Activated CD4-positive, CD25-positive, alpha-beta regulatory T cell treated with anti-CD3 and anti-CD28 coated beads, Interleukin-2, amount 50 U/mL, for 16 hours (primary cell): ENCODE results near the gene C17orf78.
"Not testable (repeated sequence)": the region's sequence is repeated elsewhere in the genome, so short reads cannot be mapped to it uniquely, and the experiment has no call there.

ENCODE experiments used
- DNase-seq: peaks from one replicate; pipeline ENCODE4 v3.0.0-alpha.2; 2020; ENCODE audit warnings: low read depth, low spot score

Gene C17orf78

DNA sequence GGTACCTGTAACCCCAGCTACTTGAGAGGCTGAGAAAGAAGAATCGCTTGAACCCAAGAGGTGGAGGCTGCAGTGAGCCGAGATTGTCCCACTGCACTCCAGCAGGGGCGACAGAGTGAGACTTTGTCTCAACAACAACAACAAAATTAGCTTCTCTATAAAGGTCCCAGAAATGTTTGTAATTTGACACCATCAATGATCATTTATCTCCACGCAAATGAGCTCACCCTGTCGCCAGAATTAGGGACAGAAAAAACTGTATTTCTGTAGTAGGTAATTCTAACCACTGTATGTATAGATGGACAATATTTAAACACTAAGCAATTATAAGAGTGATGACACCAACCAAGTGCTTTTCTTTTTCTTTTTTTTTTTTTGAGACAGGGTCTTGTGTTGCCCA, 10.7 kb downstream of the C17orf78 start:
- DNase-seq: no peak

DNA sequence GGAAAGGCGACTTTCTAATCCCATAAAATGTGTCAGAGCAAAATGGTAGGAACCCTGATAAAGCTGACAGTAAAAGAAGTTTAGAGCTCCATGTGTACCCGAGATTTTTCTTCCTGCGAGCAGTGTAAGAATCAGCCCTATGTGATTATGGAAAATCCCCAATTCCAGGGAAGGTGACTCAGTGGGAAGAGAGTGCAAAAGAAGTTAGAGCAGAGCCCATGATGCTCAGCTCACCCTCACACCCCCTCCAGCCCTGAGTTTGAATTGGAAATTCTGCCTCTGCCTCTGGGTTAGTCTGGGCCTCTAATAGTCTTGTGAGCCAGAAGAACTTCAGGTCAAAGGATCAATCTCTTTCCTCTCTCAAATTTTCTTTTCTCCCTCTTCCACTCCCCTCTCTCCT, 12.5 kb downstream of the C17orf78 start:
- no peak for DNase-seq

DNA sequence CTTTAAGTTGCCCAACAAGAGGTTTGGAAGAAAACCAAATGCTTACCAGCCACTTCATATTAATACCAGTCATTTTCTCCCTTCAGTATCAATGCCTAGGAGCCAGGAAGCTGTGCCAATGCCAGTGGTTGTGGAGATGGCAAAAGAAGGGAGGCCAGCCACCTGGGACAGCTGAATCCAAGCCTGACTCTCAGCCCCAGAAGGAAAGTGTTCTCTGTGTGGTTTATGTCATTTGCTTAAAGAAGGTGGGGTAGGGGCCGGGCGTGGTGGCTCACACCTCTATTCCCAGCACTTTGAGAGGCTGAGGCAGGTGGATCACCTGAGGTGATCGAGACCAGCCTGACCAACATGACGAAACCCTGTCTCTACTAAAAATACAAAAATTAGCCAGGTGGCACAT, 13.4 kb downstream of the C17orf78 start:
- DNase-seq: no peak

DNA sequence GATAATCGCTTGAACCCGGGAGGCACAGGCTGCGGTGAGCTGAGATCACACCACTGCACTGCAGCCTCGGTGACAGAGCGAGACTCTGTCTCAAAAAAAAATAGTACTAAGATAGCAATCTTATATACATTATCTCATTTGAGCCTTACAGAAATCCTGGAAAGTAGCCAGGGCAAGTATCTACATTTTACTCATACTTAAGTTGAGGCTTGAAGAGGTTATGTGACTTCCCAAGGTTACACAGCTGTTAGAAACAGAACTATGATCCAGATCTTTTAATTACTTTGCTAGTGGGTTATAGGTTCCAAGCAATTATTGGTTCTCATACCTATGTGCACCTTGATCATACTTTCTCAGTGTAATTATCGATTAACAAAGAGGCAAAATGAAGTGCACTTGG, 15.4 kb downstream of the C17orf78 start:
- no peak for DNase-seq

DNA sequence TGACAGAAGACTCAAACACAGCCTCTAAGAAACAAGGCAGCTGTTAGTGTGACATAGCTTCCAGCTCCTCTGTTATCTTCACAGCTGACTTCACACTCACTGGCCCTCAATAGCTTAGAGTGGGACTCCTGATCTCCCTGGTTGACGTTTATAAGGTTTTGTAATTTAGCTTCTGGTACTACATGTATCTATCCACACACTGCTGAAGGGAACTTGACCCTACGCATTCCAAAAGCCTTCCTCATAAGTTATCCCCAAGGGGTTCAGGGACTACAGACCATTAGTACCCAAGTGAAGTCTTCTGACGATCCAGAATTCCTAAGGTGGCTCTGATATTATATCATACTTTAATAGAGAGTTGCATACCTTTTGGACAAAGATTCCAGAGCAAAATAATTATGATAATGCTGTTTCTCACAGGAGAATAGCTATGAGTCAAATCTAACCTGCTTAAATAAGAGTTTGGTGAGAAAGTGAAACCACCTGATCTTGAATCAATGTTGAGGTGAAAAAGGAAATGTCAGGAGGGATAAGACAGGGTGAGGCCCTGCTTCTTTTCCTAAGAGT, 16.3 kb downstream of the C17orf78 start:
- DNase-seq: no peak

DNA sequence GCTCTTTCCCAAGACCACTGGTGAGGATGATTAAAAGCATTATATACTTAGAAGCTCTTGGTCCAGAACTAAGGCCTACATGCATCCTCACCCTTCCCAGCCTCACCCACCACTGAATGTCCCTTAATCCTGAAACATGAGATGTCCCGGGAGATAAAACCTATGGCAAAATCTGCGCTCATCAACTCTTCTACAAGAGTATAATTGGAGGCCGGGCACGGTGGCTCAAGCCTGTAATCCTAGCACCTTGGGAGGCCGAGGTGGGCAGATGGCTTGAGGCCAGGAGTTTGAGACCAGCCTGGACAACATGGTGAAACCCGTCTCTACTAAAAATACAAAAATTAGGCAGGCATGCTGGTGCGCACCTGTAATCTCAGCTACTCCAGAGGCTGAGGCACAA, 17.6 kb downstream of the C17orf78 start:
- no peak for DNase-seq

DNA sequence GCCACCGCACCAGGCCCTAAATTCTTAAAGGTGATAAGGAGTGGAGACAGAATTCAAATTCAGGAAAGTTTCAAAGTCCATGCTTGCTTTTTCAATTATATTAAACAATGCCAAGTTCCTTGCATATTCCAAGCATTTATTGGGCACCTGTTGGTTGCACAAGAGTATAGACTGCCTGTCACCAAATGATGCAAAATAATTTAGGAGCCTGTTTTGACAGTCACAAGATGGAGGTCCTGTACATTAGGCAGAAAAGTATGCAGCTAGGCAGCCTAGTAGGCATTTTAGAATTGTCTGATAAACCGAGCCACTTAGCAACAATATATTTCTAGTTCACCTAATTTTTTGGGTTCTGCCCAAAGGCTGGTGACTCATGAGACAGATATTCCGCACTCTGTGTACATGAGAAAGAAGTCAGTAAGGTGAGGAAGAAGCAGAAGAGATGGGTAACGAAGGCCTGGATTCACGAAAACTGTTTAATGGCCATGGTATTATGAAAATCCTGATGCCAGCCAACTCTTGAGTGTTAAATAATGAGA, 23.5 kb downstream of the C17orf78 start:
- no peak for DNase-seq

DNA sequence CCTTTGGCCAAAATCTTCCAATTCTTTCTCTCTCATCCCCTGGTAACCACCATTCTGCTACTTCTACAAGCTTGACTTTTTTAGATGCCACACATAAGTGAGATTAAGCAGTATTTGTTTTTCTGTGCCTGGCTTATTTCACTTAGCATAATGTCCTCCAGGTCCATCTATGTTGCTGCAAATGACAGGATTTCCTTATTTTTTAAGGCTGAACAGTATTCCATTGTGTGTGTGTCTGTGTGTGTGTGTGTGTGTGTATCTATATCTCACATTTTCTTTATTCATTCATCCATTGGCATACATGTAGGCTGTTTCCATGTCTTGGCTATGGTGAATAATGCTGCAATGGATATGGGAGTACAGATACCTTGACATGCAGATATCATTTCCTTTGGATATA, 24.7 kb downstream of the C17orf78 start:
- DNase-seq: no peak

DNA sequence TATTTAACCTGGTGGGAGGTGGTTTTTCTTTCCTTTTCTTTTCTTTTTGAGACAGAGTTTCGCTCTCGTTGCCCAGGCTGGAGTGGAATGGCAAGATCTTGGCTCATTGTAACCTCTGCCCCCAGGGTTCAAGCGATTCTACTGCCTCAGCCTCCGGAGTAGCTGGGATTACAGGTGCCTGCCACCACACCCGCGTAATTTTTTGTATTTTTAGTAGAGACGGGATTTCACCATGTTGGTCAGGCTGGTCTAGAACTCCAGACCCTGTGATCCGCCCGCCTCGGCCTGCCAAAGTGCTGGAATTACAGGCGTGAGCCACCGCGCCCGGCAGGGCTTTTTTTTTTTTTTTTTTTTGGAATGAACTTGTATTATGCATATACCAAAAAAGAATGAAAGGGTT, 29.7 kb downstream of the C17orf78 start:
- not testable (repeated sequence) for DNase-seq

DNA sequence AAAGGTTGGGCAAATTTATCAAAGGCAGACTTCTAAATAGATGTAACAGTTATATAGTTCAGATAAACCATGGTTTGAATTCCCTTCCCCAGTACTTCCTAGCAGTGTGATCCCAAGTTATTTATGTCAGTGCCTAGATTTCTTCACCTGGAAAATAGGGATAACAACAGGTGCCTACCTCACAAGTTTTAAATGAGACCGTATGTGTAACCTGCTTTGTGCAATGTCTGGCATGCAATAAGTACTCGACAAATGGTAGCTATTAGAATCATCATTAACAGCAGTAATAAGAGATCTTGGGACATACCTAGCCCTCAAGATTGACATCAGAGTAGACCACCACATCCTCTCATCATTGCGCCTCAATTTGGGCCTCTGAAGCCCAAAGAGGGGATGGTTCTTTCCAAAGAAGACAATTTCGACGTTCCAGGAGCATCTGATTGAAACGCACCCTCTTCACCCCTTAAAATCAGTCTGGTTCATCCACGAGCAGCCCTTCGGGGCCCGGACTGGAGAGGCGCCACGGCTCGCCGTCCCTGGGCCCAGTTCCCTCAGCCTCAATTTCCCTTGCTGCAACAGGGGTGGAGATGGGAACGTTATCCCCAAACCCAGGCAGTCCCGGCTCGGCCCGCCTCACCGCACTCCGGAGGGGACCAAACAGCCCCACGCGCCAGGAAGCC, 30.3 kb downstream of the C17orf78 start:
- DNase-seq: no peak

DNA sequence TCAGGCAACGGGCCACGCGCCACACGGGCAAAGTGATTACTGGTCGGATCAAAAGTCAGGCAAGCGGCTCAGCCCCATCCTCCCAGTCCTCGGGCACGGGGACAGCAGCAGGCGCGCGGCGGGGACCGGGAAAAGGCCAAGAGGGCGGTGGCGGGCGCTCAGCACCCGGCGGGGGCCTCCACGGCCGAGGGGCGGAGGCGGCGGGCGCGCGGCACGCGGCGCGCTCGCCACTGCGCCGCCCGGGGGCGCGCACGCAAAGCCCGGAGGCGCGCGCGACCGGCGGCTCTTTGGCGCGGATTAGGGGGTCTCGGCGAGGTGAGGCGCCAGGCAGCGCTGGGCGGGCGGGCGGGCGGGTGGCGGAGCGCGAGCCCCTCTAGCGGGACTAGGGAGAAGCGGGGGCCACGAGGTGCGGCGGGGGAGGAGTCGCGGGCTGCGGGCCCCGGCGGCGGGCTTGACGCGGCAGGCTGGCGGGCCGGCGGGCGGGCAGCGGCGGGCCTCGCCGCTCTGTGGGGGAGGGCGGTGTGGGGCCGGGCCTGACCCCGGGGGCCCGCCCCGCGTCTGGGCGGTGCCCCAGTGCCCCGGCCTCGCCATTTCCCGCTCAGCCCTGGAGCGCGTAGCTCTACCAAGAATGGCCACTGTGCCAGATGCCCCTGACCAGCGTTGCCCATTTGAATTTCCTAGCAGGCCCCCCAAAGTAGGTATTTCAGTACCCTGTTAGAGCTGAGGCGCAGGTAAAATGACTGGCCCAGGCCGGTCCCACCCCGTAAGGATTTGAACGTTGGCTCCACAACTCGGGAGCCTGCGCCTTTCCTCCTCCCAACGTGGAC, 31.1 kb downstream of the C17orf78 start, which contains the start of the genes ACACA and TADA2A:
Gene ACACA (minus strand): TSS at position 202 of the 827 bp plus-strand sequence. CDS start 537 bp downstream, outside the sequence.
Gene TADA2A (plus strand): TSS at position 252 of the 827 bp plus-strand sequence. CDS start 4,480 bp downstream, outside the sequence.
- DNase-seq: peak; percentile 43

DNA sequence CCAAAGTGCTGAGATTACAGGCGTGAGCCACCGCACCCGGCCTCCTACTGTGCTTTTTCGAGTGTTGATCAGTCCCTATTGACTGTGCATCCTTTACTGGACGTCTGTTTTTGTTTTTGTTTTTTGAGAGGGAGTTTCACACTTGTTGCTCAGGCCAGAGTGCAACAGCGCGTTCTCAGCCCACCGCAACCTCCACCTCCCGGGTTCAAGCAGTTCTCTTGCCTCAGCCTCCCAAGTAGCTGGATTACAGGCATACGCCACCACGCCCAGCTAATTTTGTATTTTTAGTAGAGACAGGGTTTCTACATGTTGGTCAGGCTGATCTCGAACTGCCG, 32.3 kb downstream of the C17orf78 start:
- not testable (repeated sequence) for DNase-seq

DNA sequence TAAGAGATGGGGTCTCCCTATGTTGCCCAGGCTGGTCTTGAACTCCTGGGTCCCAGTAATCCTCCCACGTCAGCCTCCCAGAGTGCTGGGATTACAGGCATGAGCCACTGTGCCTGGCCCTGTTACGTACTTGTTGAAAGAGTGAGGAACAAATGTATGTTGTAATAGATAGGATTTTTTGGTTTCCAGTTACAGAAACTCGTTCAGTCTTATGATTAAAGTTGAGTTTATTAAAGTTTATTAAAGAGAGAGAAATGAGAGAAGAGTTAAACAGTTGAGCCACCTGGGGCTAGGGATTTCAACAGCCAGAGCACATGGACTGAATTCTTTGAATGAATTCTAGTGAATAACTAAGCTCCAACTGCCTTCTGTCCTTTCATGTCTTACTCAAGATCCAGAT, 34.6 kb downstream of the C17orf78 start:
- no peak for DNase-seq

DNA sequence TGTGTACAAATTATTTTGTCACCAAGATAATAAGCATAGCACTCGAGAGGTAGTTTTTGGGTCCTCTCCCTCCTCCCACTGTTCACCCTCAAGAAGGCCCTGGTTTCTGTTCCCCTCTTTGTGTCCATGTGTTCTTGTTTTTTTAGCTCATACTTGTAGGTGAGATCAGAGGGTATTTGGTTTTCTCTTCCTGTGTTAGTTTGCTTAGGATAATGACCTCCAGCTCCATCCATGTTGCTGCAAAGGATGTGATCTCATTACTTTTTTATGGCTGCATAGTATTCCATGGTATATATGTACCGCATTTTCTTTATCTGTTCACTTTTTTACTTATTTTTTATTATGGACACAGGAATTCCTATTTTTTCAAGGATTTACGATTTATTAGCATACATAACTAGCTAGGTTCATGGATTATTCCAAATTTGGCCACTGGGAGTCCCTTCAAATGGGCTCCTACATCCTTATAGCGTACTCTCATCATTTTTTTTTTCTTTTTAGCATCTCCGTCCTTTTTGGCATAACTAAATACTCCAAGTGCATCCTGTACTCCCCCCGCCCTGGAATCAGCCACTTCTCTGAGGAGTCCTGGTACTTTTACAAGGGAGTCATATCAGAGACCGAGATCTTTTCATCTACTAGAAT, 38.2 kb downstream of the C17orf78 start:
- DNase-seq: no peak

DNA sequence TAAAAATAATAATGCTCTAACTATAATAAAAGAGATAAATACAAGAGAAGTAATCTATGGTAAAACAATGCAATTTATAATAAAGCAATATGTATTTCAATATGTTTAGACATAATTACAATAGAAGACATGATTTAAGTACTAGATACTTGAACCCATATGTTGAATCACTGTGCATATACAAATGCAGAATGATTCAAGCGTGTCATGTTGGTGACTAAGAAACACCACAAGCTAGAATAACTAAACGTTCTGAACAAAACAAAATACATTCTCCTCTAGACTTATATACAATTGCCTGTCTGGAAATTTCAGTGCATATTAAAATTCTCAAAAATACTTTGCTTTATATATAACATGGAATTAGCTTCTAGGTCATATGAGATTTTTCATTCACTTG, 42.1 kb downstream of the C17orf78 start:
- DNase-seq: no peak

DNA sequence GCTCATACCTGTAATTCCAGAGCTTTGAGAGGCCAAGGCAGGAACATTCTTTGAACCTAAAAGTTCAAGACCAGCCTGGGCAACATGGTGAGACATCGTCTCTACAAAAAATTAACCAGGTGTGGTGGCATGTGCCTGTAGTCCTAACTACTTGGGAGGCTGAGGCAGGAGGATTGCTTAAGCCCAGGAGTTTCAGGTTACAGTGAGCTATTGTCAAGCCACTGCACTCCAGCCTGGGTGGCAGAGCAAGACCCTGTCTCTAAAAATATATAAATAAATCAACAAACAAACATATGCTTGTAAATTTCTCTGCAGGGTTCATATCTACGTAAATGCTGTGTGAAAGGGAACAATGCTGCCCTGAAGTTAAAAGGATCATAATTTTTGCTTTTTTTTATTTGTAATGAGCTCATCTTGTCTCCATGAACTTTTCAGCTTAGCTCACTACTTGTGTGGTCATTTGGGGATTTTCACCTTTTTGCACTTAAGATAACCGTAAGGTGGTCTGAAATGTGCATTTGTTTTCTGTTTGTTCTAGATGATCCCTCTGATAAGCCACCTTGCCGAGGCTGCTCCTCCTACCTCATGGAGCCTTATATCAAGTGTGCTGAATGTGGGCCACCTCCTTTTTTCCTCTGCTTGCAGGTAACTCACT, 47.3 kb downstream of the C17orf78 start:
- DNase-seq: no peak

DNA sequence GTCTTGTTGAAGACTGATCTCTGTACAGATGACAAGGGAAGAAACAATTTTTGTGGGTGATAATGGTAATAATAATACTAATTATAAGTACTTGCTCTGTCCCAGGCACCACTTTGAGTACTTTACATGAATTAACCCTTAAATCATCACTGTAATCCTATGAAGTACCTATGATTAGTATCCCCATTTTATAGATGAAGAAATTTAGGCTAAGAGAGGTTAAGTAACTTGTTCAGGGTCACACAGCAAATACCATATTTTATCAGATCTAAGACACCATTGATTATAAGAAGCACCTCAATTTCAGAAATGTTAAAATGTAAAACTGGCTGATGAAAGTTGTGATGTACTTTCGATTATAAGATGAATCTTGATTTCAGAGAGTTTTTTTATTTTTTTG, 49.5 kb downstream of the C17orf78 start:
- DNase-seq: no peak

DNA sequence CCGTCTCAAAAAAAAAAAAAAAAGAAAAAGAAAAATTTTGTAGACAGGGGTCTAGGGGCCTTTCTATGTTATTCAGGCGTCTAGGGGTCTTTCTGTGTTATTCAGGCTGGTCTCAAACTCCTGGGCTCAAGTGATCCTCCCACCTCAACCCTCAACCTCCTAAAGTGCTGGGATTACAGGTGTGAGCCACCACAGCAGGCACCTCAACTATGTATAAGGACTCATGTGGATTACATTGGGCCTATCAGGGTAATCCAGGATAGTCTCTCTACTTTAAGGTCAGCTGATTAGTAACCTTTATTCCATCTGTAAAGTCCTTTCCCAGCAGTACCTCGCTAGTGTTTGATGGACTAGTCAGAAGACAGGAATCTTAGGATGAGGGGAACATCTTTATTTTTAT, 53.3 kb downstream of the C17orf78 start:
- no peak for DNase-seq

DNA sequence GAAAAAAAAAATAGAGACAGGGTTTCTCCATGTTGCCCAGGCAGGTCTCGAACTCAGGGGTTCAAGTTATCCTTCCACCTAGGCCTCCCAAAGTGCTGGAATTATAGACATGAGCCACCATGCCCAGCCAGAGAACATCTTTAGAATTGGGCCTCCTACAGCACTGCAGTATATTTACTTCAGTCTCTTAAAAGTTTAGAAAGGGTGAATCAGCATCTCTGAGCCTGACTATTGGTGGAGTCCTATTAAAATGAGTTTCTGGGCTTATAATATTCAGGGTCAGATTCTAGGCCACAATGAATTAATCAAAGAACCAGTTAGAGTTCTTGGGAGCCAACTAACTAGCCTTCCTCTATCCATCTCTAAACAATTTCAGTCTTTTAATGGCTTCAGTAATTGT, 53.7 kb downstream of the C17orf78 start:
- no peak for DNase-seq

DNA sequence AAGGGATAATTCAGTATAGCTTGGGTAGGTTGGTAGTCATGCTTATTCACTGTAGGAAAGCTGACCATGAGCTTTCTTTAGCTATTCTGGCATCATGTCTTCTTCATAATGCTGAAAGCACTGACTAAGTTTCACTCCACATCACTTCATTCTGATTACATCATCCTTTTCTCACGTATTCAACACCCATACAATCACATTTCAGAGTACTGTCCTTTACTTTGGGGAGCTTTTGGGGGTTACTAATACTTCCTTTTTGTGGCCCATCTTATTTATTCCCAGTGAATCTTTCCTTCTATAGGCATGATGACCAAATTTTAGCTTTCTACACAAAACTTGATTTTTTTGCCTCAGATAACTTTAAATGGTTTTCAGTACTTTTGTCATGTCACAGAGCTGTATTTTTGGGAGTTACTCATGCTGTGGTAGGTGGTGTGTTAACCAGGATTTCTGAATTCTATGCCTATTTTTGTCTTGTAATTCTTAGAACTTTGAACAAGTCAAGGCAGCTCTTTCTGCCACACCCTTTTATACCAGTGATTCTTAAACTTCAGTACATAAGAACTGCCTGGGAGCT, 54.4 kb downstream of the C17orf78 start:
- DNase-seq: no peak

DNA sequence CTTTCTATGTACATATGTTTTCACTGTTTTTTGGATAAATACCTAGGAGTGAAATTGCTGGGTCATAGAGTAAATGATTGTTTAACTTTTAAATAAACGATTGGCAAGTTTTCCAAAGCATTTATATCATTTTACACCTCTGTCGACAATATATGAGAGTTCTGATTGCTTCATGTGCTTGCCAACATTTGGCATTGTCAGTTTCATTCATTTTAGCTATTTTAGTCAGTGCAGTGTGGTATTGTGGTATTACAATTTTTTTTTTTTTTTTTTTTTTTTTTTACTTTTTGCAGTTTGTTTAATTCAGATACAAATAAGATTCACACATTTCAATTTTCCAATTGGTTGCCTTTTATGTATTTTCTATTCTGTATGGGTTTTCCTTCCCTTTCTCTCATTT, 56.9 kb downstream of the C17orf78 start:
- DNase-seq: no peak
